NCI-H2227 (cell line): ENCODE measurements around the gene SVOPL.

Experiments
- DNase-seq: peaks from one replicate; lab custom pipeline; 2025; ENCODE audit not compliant: unreplicated experiment; lab: John Stamatoyannopoulos, UW

Gene SVOPL

DNA sequence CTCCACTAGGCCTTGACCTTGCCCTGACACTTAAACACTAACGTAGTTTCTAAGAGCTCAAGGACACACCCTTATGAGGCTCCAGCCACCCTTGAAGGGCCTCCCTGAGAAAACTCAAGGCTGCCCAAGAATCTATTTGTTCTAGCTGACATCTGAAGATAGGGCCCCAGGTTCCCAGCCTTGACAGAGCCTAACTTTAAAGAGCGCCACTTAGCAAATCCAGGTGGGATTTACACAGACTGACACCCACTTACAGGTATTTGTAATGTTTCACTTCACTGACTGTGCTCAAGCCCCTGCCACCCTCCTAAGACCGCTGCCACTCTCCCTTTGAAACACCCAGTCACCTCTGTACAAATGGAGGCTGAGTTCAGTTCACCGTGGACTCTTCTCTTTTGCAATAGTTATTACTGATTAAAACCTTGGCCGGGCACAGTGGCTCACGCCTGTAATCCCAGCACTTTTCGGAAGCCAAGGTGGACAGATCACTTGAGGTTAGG is 90.4 kb downstream of the SVOPL start:
- no peak for DNase-seq

DNA sequence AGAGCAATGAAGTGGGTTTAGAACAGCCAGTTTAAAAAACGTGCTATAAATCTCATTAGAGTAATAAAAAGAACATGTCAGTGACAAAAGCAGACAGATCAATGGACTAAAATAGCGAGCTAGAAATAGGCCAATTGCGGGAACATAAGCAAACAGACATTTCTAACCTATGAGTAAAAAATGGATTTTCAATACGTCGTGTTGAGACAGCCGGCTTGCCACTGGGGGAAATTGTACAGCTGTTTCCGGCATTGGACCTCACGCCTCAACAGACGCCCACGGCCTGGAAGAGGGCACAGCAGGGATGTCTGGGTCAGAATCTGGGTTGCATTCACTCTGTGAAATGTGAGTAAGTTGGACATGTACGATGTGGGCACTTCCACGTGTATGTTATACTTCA is 92.9 kb downstream of the SVOPL start:
- no peak for DNase-seq

DNA sequence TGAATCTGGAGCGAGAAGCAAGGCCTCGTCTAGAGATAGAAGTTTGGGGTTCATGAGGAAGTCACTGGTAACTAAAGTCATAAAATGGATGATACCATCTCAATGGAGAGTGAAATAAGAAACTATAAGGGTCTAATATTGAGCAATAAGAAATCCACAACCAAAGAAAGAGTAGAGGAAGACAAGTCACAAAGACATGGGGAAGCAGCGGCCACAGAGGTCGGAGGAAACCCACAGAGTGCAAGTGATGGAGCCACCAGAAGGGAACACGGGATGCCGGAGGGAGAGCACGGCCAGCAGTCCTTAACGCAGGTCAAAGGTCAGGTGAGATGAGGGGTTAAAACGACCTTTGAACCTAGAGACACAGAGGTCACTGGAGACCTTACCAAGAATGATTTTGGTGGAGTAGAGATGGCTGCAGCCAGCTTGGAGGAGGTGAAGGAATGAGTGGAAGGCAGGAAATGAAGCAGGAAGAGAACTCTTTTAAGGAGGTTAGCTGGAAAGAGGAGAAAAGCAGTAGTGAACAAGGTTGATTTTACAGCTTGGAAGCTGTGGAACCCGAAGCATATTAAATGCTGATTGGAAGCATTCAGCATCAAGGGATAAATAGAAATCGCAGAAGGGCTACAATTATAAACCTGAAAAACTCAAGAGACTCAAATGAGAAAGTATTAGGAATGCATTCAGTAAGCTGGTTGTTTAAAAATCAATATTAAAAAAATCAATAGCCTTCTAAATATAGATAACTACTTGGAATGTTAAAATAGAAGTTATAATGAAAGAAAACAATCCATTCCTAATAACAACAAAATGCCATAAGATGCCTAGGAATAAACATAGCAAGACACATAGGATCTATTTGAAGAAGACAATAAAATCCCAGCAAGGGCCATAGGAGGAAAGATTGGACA is 93.7 kb downstream of the SVOPL start:
- DNase-seq = no peak

DNA sequence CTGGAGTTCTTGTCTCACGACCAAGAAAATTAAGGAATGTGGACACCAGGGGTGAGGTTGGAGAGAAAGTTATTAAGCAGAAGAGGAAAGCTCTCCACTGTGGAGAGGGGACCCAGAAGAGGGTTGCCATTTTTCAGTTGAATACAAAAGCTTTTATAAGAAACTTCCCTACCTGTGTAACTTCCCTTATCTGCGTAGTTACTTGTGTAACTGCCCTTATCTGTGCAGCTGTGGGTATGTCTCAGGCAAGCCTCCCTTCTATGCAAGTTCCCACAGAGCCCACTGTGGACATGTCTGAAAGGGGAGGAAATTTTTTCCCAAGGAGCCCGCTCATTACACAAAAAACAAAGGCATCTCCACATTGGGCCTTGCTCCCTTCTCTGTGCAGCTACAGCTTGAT is 94.9 kb downstream of the SVOPL start:
- no peak for DNase-seq

DNA sequence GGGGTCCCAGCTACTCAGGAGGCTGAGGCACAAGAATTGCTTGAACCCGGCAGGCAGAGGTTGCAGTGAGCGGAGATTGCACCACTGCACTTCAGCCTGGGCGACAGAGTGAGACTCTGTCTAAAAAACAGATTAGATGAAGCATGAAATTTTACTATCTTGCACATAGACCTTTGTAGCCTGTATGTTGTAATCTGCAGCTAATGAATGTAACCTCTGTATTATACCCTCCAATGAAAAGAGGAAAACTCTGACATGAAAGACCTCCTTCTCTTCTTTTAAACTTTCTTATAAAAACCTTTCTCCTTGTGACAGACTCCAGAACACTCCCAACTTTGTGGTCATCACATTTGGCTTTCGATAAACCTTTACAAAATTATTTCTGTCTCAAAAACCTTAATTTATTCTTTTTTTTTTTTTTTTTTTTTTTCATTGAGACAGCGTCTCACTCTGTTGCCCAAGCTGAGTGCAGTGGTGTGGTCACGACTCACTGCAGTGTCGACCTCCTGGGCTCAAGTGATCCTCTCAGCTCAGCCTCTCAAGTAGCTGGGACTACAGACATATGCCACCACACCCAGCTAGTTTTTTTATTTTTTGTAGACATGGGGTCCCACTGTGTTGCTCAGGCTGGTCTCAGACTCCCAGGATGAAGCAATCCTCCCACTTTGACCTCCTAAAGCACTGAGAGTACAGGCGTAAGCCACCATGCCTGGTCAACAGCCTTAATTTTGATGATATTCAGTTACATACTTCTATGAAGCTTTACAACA is 97.4 kb downstream of the SVOPL start:
- DNase-seq = no peak

DNA sequence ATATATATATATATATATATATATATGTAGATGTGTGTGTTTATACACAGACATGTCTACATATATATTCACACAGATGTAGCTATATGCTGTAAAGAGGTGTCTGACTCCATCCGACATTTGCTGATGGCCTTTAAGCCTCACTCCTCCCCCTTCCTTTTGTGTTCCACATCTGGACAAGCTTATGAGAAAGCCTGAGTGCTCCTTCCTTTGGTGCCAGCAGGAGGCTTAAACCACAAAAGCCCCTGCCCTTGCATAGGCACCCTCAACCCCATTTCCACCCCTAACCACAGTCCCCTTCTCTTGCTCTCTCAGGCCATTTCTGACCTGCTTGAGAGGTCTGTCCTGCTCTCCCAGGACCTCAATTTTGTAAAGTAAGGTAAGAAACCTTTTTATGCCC is 98.7 kb downstream of the SVOPL start:
- DNase-seq = no peak

DNA sequence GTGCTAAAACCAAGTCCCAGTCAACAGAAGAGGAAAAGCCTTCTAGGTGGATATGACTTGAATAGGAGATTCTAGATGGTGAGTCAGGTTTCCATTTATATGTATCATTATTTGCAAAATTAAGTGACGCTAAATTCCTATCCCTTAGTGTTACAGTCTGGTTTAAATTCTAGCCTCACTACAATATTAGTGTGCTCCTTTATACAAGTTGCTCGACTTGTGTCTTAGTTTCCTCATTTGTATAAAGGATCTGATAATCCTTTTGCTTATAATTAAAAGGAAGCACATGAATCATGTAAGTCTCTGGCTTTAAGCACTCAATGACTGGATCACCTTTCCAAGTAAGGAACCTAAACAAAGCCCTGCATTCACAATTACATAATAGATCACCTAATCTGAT is 105.7 kb downstream of the SVOPL start:
- no peak for DNase-seq

DNA sequence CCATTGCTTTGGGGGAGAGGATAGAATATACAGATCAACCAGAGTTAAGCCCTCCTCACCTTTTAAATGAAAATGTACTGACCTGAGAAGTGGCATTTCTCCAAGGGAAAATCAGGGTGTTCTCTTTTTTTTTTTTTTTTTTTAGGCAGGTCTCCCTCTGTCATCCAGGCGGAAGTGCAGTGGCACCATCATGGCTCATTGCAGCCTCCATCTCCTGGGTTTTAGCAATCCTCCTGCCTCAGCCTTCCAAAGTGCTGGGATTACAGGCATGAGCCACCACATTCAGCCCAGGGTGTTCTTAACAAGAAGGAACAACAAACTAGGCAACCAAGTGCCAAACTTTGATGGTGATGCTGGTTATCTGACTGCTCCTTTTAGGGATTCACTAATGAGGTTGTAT is 111.0 kb downstream of the SVOPL start:
- DNase-seq = no peak

DNA sequence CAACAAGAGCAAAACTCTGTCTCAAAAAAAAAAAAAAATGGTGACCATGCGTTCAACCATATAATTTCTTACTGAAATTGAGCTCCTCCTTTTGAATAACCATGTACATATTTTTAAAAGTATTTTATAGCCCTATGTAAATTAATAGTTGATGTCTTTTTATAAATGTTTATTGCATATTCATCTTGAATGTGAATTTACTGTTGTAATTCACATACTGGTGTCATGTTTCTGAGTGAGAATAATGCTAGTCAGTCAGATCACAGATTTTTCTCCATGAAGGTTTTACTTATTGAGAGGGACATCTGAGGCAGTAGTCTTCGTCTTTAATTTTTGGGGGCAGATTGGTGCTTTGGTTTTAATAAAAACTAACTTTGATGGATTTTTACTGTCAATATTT is 112.2 kb downstream of the SVOPL start:
- DNase-seq = no peak

DNA sequence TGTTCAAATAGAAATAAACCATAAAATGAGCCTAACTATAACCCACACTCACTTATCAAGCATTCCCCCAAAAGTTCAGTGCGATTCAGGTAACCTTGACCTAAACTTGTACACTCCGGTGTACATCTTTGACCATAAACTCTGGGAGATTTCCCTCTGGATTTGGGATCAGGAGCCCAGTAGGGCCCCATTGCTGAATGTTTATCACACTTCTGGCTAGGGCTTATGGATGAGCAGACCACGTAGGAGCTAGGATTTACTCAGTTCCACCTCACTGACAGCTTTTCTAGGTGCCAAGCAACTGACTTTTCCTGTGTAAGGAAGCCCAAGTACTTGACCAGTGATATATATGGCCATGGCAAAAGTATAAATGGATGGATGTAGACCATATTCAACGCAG is 113.7 kb downstream of the SVOPL start:
- no peak for DNase-seq

DNA sequence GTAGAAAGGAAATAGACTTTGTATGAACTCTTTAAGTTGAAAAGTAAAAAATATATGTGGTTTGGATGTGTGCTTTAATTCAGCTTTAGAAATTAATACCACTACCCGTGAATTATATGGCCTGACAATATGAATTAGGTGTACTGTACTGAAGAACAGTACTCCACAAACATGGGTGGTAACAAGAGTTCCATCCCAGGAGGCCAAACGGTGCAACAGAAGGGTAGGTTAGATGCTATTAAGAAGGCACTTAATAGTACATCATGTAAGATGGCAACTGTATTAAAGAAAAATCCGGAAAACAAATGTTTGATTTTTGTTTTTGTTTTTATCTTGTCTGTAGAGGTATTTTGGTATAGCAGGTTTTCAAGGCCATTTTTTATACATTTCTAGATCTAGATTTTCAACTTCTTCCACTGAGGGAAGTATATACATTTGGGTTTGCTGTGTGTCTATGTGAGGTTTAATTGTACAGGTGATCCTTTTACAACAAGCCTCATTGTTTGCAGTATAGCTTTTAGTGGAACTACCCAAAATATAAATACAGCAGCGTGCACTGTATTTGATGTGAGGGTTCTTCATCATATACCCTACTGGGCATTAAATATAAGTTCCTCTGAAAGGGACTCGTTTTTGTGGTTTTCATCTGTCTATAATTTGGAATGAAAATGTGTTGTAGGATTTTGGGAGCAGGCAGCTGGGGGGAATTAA is 115.7 kb downstream of the SVOPL start:
- DNase-seq = no peak

DNA sequence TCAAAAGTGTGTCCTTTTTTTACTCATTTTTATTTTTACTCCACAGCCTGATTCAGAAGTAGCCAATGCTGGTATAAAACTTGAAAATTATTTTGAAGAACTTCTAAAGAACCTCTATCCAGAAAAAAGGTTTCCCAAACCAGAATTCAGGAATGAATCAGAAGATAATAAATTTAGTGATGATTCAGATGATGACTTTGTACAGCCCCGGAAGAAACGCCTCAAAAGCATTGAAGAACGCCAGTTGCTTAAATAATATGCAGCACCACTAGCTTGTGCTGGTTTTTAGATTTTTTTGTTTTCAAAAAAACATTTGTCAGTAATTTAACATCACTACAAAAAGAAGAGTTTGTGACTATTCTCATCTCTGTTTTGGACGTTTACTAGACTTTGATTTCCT is 116.5 kb downstream of the SVOPL start:
- DNase-seq = no peak

DNA sequence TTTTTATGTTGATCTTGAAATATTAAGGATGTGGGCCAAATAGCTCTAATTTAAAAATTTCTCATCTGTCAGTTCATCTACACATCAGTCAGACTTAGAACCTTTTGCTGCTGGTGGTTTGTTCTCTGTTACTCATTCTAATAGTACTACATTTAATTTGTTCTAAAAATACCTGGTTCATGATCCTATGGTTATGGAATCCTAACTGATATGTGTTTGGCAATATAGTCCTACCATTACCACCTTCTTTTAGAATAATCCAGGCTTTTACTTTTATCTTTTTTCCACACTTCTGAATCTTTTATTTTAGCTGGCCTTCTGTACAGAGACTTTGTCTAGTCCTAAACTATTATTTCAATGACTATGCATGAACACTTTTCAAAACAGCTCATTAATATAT is 116.9 kb downstream of the SVOPL start:
- no peak for DNase-seq

DNA sequence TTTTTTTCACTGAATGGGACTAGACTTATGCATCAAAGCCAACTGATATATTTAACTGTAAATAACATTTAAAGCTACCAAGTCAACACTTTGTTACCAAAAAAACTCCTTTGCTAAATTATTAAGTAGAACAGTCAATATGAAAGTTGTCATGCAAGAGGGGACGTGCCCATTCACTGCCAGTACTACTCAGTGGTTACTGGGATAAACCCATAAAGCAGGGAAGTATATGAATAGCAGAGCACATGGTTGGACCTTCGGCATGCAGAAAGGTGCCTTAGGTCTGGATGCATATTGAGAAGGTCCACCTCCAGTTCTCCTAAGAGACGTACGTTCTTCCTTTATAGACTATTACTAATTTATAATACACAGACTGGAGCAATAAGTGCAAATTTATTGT is 120.1 kb downstream of the SVOPL start:
- DNase-seq = no peak

DNA sequence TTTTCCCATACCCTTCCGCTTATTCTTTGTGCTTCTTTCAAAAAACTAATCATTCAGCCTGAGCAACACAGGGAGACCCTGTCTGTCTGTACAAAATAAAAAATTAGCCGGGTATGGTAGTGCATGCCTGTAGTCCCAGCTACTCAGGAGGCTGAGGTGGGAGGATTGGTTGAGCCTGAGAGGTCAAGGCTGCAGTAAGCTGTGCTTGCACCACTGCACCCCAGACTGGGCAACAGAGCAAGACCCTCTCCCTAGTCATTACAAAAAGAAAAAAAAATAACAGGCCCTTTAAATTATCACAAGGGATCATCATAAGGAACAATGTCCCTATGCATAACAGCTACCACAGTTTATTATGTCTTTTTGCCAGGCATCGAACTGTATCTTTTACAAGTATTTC is 121.5 kb downstream of the SVOPL start:
- no peak for DNase-seq

DNA sequence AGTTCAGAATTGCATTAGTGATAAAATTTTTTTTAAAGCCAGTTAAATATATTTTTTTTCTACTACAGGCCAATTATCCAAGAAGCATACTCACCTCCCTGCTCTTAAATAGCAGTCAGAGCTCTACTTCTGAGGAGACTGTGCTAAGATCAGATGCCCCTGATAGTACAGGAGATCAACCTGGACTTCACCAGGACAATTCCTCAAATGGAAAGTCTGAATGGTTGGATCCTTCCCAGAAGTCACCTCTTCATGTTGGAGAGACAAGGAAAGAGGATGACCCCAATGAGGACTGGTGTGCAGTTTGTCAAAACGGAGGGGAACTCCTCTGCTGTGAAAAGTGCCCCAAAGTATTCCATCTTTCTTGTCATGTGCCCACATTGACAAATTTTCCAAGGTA is 122.0 kb downstream of the SVOPL start:
- DNase-seq = no peak

DNA sequence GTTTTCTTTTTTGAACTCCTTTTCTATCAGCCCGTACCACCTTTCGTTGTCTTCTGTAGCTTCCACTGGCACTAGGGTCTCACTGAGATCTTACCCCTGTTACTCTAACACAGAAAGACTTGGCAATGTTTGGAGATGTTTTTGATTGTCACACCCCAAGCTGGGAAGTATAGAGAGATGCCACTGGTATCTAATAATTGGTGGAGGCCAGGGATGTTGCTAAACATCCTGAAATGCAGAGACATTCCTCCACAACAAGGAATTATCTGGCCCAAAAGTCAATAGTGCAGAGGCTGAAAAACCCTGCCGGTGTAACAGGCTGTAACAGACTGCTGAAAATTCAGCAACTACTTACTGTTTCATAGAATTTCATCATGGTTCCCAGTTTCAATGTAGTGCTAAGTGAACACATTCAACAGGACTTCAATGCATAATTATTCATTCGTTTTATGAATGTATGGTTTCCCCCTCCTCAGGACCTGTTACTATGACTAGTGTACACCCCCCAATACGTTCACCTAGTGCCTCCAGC is 125.2 kb downstream of the SVOPL start:
- no peak for DNase-seq

DNA sequence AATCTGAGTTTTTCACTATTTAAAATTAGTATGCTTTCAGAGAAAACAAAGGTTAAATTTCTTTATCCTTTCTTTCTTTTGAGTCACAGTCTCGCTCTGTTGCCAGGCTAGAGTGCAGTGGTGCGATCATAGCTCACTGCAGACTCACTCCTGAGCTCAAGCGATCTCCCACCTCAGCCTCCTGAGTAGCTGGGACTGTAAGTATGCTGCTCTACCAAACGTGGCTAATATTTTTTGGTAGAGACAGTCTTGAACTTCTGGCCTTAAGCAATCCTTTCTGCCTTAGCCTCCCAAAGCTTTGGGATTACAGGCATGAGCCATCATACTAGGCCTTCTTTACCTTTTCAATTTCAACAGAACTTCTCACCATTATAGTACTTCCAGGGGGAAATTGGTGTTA is 127.4 kb downstream of the SVOPL start:
- DNase-seq = no peak

DNA sequence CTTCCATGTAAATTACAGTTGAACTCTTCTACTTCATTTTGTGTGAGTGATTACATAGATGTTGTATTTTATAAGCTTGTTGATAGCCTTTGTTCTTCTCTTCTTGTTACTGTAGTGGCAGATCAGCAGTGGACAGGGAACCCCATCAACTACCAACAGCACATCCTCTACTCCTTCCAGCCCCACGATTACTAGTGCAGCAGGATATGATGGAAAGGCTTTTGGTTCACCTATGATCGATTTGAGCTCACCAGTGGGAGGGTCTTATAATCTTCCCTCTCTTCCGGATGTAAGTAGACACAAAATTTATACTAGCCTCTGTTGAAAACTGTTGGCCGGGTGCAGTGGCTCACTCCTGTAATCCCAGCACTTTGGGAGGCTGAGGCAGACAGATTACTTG is 130.4 kb downstream of the SVOPL start:
- DNase-seq = no peak

DNA sequence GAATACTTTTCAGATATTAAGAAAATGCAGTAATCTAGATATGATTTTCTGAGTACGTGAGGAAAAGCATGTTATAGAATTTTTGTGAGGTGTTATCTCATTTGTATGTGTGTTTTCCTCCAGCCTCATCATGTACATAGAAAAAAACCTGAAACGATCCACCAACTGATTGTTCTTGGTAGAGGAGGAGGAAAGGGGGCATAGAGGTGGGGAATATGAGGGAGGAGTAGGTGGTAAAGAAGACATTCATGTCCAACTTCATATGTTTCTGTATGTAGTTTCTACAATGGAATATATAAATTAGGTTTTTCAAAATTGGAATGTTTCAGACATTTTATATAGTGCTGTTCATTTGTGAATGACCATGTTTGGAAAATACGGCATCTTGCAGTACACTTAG is 131.7 kb downstream of the SVOPL start:
- no peak for DNase-seq

DNA sequence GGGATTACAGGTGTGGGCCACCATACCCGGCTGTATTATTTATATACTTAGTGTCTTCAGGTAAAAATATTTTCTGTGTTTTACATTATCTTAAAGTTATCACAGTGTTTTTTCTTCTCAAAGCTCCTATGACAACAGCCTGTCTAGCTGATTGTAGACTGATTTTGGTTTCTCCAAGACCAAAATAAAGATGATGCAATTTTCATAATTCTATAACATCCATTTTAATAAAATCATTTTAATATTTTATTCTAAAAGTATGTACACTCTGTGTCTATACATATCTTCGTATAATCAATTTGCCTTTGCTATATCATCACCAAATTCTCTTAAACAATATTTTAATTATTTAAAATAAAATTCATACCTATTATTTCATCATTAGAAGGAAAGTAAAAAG is 132.5 kb downstream of the SVOPL start:
- no peak for DNase-seq
